Activated gamma-delta T cell (primary cell): ENCODE data around the gene SF3B2.
A peak's percentile ranks its signal among the peaks of the same experiment; 100 is the strongest.
"Not testable (repeated sequence)": the region's sequence is repeated elsewhere in the genome, so short reads cannot be mapped to it uniquely, and the experiment has no call there.

Experiments
- DNase-seq: peaks from one replicate; lab custom pipeline; 2025; lab: John Stamatoyannopoulos, UW

The SF3B2 gene

DNA sequence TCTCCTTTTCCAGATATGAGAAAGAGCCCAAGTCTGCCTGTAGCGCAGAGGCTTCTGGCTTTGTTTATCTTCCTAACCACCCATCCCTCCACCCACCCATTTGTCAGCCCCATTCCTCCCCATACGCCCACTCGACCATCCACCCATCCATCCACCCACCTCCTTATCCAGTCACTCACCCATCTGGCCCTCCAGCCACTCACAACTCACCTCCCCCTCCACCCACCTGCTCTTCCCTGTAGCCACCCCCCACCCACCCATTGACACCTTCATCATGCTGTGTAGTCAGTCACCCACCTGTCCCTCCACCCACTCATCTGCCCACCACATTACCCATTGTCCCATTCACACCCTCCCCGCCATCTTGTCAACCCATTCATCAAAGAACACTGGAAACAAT is 34.8 kb upstream of the SF3B2 start:
- no peak for DNase-seq

DNA sequence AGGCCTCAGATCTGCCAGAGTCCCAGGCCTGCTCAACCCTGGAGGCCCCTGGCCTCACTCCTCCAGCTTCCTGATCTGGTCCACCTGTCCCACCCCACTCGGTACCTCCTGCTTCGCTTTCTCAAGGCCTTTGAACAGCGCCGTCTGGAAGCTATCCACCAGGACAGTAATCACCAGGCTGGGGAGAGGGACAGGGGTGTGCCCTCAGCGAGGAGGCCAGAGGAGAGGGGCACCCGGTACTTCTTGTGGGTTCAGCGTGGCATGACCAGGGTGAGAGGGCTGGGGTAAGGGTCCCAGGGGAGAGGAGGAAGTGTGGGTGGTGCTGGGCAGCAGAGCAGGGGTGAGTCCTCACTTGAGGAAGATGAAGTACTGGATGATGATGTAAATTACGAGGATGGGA is 32.0 kb upstream of the SF3B2 start:
- no peak for DNase-seq

DNA sequence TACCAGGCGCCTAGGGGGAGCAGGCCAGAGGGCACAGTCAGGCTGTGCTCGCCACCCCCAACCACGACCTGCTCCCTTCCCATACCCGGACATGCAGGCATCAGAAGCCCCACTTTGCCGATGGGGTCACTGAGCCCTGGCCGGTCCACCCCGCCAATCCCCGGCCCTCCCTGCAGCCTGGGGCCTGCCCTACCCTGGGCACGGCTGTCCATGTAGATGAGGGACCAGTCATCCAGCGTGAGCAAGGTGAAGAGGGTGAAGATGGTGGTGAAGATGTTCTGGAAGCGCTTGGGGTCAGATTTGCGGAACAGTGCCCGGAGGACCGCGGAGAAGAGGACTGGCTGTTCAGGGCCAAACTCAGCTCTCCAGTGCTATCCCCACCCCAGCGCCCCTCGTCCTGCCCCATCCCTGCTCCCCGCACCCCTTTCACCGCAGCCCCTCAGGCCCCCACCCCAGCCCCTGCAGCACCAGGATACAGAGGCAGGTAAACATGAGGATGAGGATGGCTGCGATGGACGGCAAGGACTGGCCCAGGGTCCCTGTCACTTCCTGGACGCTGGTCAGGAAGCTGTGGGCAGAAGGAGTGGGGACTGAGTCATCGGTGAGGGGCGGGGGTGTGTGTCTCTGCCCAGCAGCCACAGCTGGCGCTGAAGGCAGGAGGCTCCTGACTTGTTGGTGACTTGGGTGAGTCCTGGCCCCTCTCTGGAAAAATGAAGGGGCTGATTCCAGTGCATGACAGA is 31.4 kb upstream of the SF3B2 start:
- DNase-seq: no peak

DNA sequence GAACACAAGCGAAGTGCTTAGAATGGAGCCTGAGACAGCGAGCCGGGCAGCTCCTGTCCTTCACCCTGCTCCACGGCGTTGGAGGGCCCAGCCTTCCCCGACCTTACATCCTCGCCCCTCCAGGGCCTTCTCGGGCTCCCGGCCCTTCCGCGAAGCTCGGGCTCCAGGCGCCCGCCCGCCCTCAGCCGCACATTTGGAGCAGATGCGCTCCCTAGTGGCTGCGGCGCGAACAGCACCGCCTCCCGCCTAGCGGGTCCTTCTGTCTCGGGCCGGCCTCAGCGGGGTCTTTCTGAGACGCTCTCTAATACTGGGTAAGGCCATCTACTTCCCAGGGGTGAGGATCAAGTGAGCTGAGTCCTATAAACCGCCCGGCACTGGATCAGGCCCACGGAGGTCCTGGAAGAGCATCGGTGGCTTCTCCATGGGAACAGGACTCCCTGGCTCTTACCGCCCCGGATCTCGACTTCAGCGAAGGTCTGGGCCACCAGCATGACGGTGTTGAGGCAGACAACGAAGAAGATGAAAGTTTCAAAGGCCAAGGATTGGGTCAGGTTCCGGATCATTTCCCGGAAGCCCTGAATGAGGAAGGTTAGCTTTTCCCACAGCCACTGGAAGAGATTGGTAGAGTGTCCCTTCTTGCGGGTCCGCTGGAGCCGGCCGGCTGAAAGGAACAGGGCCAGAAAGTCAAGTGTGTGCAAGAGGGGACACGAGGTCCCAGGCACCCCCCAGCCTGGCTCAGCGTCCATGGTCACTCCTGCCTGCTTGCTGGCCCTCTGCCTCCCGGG is 29.6 kb upstream of the SF3B2 start:
- DNase-seq: peak; percentile 50

DNA sequence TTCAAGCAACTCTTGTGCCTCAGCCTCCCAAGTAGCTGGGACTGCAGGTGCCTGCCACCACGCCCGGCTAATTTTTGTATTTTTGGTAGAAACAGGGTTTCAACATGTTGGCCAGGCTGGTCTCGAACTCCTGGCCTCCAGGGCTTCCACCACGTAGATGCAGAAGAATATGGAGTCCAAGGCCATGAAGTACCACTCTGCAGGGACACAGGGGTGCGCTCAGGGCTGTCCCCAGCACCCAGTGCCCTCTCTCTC is 29.1 kb upstream of the SF3B2 start:
- DNase-seq: not testable (repeated sequence)

DNA sequence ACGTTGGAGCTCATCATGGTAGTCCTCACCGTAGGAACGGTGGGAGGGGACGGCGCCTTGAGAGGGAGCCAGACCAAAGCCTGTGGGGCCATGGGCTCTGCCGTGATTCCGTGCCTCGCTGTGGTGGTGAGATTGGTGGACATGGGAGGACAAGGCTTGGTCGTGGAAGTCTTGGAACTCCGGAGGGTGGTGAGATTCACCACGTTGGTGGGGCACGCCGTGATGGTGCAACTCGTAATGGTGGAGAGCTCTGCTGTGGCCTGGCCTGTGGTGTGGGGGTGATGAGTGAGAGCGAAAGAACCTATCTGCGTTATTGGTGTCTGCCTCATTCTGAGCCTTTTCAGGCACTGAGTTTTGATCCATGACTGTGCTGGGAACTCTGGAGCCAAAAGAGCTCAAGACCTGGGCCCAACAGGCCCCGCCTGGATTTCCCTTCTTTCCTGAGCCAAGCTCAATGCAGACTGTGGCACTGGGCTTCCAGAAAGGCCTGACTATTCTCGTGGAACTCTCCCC is 26.1 kb upstream of the SF3B2 start, which contains the start of gene CATSPER1:
TSS of gene CATSPER1 (minus strand) at position 463 of the 513 bp plus-strand sequence. CDS start at position 363, 100 bp downstream.
- DNase-seq: no peak

DNA sequence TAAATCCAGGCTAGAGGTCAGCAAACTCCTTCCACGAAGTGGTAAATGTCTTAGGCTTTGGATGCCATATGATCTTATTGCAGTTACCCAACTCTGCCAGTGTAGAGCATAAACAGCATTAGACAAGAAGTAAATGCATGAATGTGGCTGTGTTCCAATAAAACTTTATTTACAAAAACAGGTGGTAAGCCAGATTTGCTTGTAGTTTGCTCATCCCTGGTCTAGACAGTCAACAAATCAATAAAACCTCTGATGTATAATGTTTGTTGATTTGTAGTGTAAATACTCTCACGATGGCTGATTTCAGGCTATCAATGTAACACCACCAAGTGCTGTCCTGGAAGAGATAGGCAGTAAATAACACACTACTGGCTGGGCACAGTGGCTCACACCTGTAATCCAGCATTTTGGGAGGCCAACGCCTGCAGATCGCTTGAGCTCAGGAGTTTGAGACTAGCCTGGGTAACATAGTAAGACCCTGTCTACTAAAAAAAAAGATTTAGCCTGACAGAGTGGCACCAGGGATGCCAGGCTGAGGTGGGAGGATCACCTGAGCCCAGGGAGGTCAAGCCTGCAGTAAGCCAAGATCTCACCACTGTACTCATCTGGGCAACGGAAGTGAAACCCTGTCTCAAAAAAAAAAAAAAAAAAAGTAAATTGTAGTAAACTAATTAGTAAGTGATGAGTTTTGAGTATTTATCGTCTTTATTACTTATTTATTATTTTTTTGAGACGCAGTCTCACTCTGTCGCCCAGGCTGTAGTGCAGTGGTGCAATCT is 19.0 kb upstream of the SF3B2 start:
- no peak for DNase-seq

DNA sequence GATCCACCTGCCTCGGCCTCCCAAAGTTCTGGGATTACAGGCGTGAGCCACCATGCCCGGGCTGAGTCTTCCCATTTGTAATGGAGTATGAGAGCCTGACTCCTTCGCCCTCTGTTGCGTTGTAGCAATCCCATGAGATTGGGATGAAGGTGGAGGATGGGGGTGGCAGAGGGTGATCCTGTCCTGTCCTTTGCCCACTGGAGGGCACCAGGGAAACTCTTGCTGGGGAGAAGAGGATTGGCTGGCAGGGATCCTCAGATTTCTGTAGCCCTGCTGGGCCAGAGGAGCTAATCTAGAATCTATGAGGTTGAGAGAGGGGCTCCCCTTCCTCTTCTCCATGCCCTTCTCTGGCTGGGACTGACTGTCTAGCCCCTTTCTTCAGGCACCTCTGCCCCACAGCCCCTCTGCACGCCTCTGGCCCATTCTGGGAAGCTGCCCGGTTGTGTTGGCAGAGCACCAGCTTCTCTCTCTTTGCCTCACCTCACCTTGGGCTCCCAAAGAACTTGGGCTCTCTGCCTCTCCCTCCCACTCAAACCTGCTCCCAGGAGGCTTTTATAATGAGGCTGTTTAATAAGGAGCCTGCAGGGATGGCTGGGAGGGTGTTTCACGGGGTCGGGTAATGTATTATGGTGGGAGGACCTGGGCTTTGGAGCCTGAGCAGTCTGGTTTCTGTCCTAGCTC is 16.4 kb upstream of the SF3B2 start:
- no peak for DNase-seq

DNA sequence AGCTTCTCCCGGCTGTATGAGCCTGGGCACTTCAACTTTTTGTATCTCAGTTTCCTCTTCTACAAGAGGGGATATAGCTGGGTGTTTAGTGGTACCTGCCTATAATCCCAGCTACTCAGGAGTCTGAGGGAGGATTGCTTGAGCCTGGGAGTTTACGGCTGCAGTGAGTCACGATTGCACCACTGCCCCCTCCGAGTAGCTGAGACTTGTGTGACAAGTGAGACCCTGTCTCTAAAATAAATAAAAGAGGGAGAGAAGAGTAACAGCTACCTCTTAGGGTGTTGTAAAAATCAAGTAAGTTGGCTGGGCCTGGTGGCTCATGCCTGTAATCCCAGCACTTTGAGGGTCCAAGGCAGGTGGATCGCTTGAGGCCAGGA is 15.8 kb upstream of the SF3B2 start:
- no peak for DNase-seq

DNA sequence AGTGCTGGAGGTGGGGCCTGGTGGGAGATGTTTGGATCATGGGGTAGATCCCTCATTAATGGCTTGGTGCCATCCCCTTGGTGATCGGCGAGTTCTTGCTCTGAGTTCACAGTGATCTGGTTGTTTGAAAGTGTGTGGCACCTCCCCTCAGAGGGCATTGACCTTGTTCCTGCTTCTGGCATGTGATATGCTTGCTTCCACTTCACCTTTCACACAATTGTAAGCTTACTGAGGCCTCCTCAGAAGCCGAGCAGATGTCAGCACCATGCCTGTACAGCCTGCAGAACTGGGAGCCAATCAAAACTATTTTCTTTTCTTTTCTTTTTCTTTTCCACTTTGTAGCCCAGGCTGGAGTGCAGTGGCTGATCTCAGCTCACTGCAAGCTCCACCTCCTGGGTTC is 14.8 kb upstream of the SF3B2 start:
- DNase-seq: no peak

DNA sequence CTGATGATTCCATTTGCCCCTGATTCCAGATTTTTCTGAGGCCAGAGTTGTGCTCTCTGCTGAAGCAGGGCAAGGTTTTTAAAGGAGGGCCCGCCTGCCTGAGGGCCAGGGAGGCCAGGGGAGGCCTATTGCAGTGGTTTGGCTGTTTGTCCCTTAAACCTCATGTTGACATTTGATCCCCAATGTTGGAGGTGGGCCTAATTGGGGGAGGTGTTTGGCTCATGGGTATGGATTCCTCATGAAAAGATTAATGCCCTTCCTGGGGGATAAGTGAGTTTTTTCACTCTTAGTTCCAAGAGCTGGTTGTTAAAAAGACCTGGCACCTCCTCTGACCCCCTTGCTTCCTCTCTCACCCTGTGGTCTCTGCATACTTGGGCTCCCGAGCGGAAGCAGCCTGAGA is 12.4 kb upstream of the SF3B2 start:
- no peak for DNase-seq

DNA sequence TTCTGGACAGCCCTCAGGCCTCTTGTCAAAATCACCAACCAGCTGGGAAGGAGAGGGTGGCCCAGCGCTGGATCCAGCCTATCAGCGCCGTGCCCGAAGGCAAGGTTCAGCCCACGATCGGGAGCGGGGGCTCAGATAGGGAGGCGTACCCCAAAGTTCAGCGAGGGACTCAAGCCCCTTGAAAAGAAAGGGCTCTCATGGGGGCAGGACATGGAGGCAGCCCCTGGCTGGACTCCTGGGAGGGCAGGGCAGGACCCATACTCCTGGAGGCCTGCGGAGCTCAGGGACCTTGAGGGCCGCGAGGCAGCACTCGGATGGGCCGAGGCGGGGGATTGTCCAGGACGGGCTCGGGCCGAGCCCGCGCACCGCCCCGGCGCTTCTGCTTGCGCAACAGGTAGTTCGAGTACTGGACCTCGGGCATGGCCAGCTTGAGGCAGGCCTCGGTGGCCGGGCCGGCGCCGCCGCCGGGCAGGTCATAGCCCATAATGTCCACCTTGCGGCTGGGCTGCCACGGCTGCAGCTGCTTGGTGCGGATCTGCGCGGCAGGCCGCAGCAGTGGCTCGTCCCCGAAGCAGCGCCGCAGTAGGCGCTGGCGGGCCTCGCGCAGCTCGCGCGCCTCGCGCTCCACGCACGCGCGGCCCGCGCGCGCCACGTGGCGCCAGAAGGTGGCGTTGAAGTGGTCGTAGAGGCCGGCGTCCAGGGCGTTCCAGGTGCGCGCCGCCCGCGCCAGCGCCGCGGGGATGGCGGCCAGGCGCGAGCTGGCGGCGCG is 9.8 kb upstream of the SF3B2 start:
- no peak for DNase-seq

DNA sequence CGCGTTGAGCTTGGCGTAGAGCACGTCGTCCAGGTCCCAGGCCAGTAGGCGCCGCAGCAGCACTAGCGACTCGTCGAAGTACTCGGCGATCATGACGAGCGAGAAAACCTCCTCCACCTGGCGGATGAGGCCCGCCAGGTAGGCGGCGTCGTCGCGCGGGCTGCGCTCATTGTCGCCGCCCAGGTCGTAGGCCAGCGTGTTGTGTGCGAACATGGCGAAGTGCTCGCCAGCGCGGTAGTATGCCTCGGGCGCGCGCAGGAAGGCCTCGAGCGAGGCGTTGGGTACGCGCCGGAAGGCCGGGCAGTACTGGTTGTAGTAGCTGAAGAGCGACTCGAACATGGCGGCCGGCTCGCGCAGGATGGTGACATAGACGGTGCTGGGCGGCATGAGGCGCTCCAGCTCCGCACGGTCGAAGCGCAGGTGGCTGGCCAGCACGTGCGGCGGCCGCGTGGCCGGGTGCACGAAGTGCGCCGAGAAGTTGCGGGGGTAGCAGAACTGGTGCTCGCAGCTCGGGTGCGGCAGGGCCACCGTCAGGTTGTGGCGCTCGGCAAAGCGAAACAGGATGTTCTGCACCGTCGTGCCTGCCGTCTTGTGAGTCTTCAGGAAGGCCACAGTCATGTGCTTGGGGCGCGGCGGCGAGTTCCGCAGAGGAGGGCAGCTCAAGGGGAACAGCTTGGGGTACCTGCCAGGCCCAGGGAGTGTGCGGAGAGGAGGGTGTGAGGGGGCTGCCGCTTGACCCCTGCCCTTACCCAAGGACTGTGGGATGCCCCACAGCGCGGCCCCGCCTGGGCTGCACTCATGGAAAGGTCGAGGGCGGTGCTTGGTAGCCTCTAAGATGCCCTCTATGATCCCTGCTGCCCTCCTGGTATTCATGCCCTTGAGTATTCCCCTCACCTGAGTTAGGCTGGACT is 8.9 kb upstream of the SF3B2 start:
- no peak for DNase-seq

DNA sequence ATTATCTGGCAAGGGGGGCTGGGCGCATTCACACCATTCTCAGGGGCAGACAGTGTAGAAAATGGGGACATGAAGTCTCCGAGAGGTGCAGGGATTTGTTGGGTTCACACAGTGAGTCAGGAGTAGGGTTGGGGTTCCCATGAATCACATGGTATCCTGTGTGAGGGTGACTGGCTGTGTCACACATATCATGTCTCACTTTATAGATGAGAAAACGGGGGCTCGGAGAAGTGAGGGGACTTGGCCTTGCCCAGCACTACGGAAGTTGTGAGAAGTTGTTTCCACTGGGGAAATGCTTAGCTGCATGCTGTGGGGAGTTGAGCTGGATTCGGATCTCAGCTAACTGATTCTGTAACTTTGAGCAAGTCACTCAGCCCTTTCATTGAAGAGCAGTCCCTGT is 7.4 kb upstream of the SF3B2 start:
- no peak for DNase-seq

DNA sequence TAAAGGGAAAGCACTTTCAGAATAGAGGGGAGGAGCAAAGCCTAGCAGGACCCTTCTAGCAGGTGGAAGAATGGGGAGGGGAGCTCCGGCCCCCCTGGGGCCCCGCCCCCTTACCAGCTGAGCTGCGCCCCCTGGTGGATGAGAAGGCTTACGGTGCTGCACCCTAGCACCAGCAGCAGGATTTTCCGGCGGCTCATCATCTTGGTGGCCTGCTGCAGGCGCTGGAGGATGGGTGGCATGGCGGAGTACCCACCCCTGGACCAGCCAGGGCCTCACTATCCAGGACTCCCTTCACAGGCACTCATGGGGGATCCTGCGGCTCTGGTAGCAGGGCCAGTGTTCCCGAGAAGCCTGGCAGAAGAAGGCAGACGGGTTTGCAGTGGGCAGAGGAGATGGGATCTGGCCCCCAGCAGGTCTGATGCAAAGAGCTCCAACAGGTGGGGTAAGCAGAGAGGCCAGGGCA is 7.0 kb upstream of the SF3B2 start:
- peak; percentile 42 for DNase-seq

DNA sequence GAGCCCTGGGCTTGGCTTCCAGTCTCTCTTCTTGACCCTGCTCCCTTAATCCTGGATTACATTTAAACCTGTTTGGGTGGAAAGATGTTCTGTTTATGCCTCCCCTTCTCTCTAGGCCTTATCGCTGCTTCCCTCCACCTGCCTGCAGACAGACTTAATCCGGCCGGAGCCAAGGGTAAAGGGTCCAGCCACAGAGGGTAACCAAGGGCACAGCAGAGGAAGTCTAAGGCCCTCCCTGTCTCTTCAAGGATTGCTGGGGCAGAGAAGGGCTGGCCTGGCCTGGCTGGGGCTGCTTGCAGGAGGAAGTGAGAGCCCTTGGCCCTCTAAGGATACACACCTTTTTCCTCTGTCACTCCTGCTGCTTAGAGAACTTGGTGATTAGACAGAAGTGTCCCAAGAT is 5.3 kb upstream of the SF3B2 start:
- DNase-seq: no peak

DNA sequence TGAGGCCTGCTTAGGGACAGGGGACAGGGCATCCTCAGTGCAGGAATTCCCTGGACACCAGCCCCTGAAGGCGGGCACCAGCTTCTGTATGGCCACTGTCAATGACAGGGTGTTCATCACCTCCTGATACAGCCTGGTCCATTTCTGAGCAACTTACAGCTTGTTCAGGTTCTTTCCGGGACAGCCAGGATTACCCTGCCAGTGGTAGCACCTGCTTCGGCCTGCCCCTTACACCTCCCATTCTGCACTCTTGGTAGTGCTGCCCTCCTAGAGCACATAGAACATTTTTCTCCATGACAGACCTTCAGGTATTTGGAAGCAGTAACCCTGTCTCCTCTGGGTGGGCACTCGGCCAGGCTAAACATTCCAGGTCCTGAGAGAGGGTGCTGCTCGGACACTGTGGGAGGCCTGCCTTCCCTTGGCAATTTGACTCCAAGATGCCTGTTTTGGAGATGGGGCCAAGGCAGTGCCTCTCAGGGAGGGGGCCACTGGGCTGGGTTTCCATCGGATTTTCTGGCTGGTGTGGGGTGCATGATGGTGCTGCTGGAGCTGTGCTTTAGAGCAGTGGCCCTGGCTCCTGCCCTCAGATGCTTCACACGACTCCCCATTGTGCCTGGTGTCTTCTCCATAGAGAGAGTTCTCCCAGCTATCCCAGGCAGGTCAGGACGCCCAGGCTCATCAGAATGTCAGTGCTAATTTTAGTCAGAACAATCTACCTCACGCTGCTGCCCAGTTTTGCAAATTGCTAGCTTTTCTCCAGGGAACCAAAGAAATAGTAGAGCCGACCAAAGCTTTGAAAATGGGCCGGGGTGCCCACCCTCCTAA is 4.4 kb upstream of the SF3B2 start:
- no peak for DNase-seq

DNA sequence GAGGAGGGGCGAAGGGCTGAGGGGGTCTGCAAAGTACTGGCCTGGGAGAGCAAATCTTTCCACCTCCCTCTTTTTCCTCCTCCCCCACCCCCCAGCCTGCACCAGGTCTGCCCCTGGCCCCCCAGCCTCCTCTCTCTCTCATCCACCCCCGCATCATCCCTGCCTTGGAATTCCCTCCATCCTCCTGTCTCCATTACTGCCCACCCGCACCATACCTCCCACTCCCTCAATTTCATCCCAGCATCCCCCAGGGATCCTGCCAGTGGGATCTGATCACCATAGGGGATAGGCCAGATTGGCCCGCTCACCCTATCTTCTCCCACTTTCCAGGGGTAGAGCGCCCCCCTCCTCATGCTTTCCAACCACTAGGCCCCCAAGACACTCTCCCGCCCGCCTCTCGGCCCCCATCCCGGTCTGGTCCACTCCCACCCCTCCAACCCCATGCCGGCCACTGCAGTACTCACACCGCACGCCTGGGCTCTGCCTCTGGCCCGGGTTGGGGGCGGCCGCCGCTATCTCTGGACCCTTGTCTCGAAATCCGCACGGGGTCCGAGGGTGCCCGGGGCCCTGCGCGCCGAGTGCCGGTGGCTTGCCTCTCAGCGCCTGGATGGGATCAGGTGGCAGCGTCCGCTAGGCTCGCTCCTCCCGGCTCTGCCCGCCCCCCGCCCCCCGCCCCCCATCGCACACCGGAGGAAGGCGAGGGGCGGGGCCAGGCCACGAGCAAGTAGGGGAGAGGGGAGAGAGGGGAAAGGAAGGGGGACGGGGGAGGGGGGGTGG is 3.4 kb upstream of the SF3B2 start, which contains the start of gene GAL3ST3:
TSS of gene GAL3ST3 (minus strand) at position 615 of the 777 bp plus-strand sequence. CDS start 3,746 bp downstream, outside the sequence.
- no peak for DNase-seq
